HG03565 (cell line): ENCODE measurements around the gene ORC2.

Experiments
- ATAC-seq: cut with Tn5 transposase; IDR thresholded peaks from one replicate; pipeline ENCODE4 v1.9.1; 2021; ENCODE audit warnings: mild to moderate bottlenecking, moderate library complexity; ENCODE audit not compliant: unreplicated experiment

The ORC2 gene

DNA sequence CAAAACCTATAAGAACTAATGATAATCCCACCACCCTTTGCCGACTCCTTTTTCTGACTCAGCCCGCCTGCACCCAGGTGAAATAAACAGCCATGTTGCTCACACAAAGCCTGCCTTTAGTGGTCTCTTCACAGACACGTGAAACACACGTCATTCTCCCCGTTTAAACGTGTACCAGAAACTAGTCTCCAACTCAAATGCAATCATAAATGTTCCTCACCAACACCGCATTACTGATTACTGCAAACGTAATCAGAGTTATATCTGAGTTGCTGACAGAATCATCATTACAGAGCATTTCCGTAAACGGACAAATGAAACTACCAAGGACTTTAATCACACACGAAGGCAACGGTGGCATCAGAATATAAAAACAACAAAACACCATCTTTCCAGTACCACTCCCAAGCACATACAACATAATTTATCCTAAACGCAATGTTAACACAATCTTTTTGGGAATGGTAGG lies 100.9 kb downstream of the ORC2 start:
- ATAC-seq, result no peak

- no peak for ATAC-seq
These were observed 101.8 kb downstream of the ORC2 start for GRCh38 chr2:200861617-200862155.

GRCh38 chr2:200860092-200860795 lies 103.2 kb downstream of the ORC2 start:
- no peak for ATAC-seq
